Measurements from ENCODE around the gene HOXA10. TPM values are rescaled to one million over a fixed set of nuclear protein-coding genes. Genes with fewer than 3 reads are reported as not detected.
A peak's percentile ranks its signal among the peaks of the same experiment; 100 is the strongest.

Gene HOXA10
- total RNA-seq, 1 donor from 2014 or later, result 0.12 TPM

DNA sequence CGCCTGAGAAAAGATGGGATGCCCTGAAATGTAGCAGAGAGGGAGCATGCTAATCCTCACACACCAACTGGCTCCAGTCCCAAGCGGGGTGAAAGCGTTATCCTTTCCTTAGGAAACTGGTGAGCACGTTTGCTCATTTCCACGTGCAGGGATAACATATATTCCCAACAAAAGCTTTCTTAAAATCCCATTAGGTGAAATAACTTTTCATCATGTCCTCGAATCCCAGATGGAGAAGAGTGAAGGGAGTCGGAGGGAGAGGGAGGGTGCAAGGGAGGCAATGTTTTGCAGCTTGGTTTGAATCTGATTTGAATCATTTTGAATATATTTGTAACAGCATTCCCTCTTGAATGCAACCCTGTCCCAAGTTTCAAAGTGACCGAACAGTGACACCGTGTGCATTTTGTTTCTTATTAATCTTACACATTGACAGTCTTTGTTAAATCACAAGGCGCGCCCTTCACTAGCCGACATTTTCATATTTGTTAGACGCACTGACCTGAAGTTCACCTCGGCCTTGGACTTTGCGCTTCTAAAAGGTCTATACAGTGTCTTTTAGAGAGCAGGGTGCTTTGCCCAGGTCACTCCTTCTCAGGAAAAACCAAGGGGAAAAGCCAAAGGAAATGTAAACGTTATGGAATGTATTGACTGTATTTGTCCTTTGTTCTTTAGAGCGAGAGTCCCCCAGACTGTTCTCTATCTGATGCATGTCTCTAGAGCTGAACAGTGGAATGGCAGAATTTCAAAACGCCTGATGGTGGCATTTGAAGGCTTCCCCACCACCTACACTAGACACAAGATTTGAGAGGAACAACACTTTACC is 40.5 kb downstream of the HOXA10 start:
- Mint-ChIP-seq H3K9me3 (ENCODE audit: low read depth) (no peaks in the 10 kb centered on the region), H3K27ac (ENCODE audit: unreplicated experiment) (no peak overlapping the region), H3K36me3 (ENCODE audit: low read depth) (peaks cover 5% of the 10 kb centered on the region), H3K4me1 (ENCODE audit: low read depth) (no peaks in the 10 kb centered on the region), H3K27me3 (ENCODE audit: low read depth) (peaks cover 85% of the 10 kb centered on the region), H3K4me3 (ENCODE audit: unreplicated experiment) (no peak overlapping the region)
- DNase-seq (ENCODE audit: low spot score), result no peak
- TF ChIP-seq, protein P1, sequence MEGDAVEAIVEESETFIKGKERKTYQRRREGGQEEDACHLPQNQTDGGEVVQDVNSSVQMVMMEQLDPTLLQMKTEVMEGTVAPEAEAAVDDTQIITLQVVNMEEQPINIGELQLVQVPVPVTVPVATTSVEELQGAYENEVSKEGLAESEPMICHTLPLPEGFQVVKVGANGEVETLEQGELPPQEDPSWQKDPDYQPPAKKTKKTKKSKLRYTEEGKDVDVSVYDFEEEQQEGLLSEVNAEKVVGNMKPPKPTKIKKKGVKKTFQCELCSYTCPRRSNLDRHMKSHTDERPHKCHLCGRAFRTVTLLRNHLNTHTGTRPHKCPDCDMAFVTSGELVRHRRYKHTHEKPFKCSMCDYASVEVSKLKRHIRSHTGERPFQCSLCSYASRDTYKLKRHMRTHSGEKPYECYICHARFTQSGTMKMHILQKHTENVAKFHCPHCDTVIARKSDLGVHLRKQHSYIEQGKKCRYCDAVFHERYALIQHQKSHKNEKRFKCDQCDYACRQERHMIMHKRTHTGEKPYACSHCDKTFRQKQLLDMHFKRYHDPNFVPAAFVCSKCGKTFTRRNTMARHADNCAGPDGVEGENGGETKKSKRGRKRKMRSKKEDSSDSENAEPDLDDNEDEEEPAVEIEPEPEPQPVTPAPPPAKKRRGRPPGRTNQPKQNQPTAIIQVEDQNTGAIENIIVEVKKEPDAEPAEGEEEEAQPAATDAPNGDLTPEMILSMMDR (IDR thresholded peaks at IDR 0.05), result no peak

DNA sequence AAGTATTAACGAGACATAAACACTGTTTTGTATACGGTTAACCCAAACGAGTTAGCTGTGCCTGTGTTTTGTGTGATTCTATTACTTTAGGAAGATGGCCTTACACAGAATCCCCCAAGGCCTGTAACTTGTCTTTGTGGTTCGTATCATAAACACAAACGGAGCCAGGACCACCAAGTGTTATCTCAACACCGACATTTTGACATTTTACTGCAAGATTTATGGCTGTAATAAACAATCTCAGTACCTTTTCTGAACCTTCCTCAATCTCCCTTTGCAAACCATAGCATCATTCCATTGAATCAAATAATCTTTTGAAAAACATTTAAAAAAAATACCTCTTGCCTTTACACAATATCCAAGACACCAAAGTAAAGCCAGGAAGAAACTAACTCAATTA is 41.1 kb downstream of the HOXA10 start:
- Mint-ChIP-seq H3K27ac (ENCODE audit: unreplicated experiment) (no peak overlapping the region), H3K9me3 (ENCODE audit: low read depth) (no peaks in the 10 kb centered on the region), H3K4me1 (ENCODE audit: low read depth) (no peaks in the 10 kb centered on the region), H3K27me3 (ENCODE audit: low read depth) (peaks cover 85% of the 10 kb centered on the region), H3K4me3 (ENCODE audit: unreplicated experiment) (no peak overlapping the region), H3K36me3 (ENCODE audit: low read depth) (peaks cover 6% of the 10 kb centered on the region)
- no peak for DNase-seq (ENCODE audit: low spot score)
- TF ChIP-seq, protein P1 (IDR thresholded peaks at IDR 0.05), result no peak

- H3K4me3 Mint-ChIP-seq (ENCODE audit: unreplicated experiment), result no peak overlapping the region
- H3K27me3 Mint-ChIP-seq (ENCODE audit: low read depth), result peaks cover 85% of the 10 kb centered on the region
- TF ChIP-seq, protein P1 (IDR thresholded peaks at IDR 0.05), result no peak
- H3K27ac Mint-ChIP-seq (ENCODE audit: unreplicated experiment), result no peak overlapping the region
- H3K36me3 Mint-ChIP-seq (ENCODE audit: low read depth), result peaks cover 6% of the 10 kb centered on the region
- no peak for DNase-seq (ENCODE audit: low spot score)
- H3K9me3 Mint-ChIP-seq (ENCODE audit: low read depth), result no peaks in the 10 kb centered on the region
- no peaks in the 10 kb centered on the region for H3K4me1 Mint-ChIP-seq (ENCODE audit: low read depth)
These were observed 41.9 kb downstream of the HOXA10 start for GRCh38 chr7:27132214-27132613.

- H3K9me3 Mint-ChIP-seq (ENCODE audit: low read depth), result no peaks in the 10 kb centered on the region
- peaks cover 6% of the 10 kb centered on the region for H3K36me3 Mint-ChIP-seq (ENCODE audit: low read depth)
- peaks cover 85% of the 10 kb centered on the region for H3K27me3 Mint-ChIP-seq (ENCODE audit: low read depth)
- H3K4me3 Mint-ChIP-seq (ENCODE audit: unreplicated experiment), result peak overlapping the region; percentile 46
- H3K4me1 Mint-ChIP-seq (ENCODE audit: low read depth), result no peaks in the 10 kb centered on the region
- H3K27ac Mint-ChIP-seq (ENCODE audit: unreplicated experiment), result no peak overlapping the region
- no peak for DNase-seq (ENCODE audit: low spot score)
- TF ChIP-seq, protein P1 (IDR thresholded peaks at IDR 0.05), result no peak
These were observed 42.7 kb downstream of the HOXA10 start for GRCh38 chr7:27131390-27131819.

DNA sequence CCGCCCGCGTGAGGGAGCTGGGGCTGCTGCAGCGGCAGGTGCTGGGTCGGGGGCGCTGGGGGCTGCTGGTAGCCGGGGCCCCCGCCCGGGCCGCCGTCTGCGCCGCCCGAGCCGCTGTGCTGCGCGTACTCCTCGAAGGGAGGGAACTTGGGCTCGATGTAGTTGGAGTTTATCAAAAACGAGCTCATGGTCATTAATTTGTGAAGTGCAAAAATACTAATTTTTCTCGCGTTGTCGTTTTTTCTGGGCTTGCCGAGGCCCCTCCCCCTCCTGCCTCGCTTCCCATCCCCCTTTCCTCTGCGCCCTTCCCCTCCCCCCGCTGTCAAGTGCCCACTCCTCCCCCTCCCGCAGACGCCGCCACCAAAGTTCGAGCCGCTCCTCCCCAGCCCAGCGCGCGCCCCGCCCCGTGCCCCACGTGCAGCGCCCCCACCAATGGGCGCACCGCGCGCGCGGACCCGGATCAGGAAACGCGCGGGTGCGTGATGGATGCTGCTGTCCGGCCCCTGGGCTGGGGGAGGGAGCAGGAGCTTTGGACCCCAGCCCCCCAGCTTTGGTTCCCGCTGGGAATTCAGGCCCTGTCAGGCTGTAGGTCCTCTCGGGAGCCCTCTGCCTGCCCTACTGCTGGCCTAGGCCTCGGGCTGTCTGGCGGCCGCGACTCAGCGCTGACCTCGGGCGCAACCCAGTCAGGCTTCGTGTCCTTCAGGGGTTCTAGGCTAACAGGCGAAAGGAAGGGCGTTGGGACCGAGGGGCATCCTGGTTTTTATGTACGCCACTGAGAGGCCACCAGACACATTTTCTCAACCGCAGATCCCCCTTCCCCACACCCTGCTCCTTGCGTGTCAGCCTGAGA is 43.4 kb downstream of the HOXA10 start, which contains the start of gene HOXA4:
Gene HOXA4, minus strand, starts transcription at position 218 of the 850 bp plus-strand sequence. Its CDS starts 24 bp downstream, at position 194.
- H3K4me3 Mint-ChIP-seq (ENCODE audit: unreplicated experiment), result peak within 1 kb of the TSS; percentile 56
- peaks cover 85% of the 10 kb centered on the region for H3K27me3 Mint-ChIP-seq (ENCODE audit: low read depth)
- peaks cover 6% of the 10 kb centered on the region for H3K36me3 Mint-ChIP-seq (ENCODE audit: low read depth)
- H3K27ac Mint-ChIP-seq (ENCODE audit: unreplicated experiment), result no peak within 1 kb of the TSS
- TF ChIP-seq, protein P1 (IDR thresholded peaks at IDR 0.05), result no peak
- H3K4me1 Mint-ChIP-seq (ENCODE audit: low read depth), result no peaks in the 10 kb centered on the region
- H3K9me3 Mint-ChIP-seq (ENCODE audit: low read depth), result no peaks in the 10 kb centered on the region
- no peak for DNase-seq (ENCODE audit: low spot score)

Measured in chondrocyte (in vitro differentiated cells).